Adipocyte (in vitro differentiated cells): ENCODE measurements around the gene PGAP3.

ENCODE experiments used
- DNase-seq: peaks from one replicate; pipeline ENCODE4 v3.0.0-alpha.2; 2015; ENCODE audit warnings: low read depth
- H3K27me3 ChIP-seq: replicated peaks from 2 replicates; pipeline ENCODE4 v1.7.0; 2013; ENCODE audit warnings: mild to moderate bottlenecking, low read length, moderate library complexity; ENCODE audit not compliant: control insufficient read depth, insufficient read depth
- H3K36me3 ChIP-seq: 2 replicates; pipeline ENCODE4 v1.7.0; 2013; ENCODE audit warnings: low read length, mild to moderate bottlenecking, moderate library complexity; ENCODE audit not compliant: control insufficient read depth, insufficient read depth, severe bottlenecking
- H3K4me1 ChIP-seq: 2 replicates; pipeline ENCODE4 v1.7.0; 2013; ENCODE audit warnings: mild to moderate bottlenecking, low read length, moderate library complexity; ENCODE audit not compliant: control insufficient read depth, insufficient read depth
- H3K4me3 ChIP-seq: 2 replicates; pipeline ENCODE4 v1.7.0; 2013; ENCODE audit warnings: mild to moderate bottlenecking, low read length, moderate library complexity
- H3K9ac ChIP-seq: 2 replicates; pipeline ENCODE4 v1.7.0; 2013; ENCODE audit warnings: mild to moderate bottlenecking, low read length, moderate library complexity
- H3K9me3 ChIP-seq: 2 replicates; pipeline ENCODE4 v1.7.0; 2013; ENCODE audit warnings: mild to moderate bottlenecking, low read length, moderate library complexity; ENCODE audit not compliant: control insufficient read depth

The PGAP3 gene

DNA sequence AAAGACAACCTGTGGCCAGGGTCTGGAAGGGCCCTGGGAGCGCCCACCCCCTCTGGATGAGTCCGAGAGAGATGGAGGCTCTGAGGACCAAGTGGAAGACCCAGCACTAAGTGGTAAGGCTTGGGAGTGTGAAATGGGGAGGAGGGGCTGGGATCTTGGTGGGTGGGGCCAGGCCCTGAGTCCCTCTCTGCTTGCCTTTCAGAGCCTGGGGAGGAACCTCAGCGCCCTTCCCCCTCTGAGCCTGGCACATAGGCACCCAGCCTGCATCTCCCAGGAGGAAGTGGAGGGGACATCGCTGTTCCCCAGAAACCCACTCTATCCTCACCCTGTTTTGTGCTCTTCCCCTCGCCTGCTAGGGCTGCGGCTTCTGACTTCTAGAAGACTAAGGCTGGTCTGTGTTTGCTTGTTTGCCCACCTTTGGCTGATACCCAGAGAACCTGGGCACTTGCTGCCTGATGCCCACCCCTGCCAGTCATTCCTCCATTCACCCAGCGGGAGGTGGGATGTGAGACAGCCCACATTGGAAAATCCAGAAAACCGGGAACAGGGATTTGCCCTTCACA lies 52.2 kb downstream of the PGAP3 start:
- DNase-seq, result no peak
- no peak overlapping the region for H3K4me3 ChIP-seq
- H3K9ac ChIP-seq, result peak overlapping the region; percentile 96
- H3K36me3 ChIP-seq, result no peaks in the 10 kb centered on the region
- peaks cover 55% of the 10 kb centered on the region for H3K4me1 ChIP-seq
- H3K27me3 ChIP-seq, result peaks cover 11% of the 10 kb centered on the region
- no peaks in the 10 kb centered on the region for H3K9me3 ChIP-seq

DNA sequence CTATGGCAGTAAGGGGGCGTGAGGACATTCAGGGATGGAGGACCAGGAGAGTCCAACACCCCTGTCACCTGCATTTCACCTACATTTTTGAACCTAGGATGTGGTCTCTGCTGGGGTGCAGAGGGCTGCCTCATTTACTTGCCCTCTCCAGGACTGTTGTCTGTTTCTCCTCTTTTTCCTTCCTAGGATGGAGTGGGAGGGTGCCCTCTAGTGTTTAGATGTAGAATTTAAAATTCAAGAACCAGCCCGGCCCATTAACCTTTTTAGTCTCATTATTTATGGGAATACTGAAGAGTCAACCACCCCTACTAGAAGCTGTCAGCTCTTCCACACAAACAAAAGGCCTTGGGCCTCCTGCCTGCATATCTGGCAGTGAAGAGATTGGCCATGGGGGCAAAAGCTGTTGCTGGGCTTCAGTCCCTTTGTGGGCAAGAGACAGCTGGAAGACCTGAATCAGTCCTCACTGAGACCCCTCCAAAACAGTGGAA lies 53.4 kb downstream of the PGAP3 start:
- Histone ChIP-seq H3K4me1 (peaks cover 58% of the 10 kb centered on the region), H3K9me3 (no peaks in the 10 kb centered on the region), H3K4me3 (no peak overlapping the region), H3K9ac (peak overlapping the region; percentile 8), H3K27me3 (peaks cover 11% of the 10 kb centered on the region), H3K36me3 (no peaks in the 10 kb centered on the region)
- peak; percentile 83 for DNase-seq

DNA sequence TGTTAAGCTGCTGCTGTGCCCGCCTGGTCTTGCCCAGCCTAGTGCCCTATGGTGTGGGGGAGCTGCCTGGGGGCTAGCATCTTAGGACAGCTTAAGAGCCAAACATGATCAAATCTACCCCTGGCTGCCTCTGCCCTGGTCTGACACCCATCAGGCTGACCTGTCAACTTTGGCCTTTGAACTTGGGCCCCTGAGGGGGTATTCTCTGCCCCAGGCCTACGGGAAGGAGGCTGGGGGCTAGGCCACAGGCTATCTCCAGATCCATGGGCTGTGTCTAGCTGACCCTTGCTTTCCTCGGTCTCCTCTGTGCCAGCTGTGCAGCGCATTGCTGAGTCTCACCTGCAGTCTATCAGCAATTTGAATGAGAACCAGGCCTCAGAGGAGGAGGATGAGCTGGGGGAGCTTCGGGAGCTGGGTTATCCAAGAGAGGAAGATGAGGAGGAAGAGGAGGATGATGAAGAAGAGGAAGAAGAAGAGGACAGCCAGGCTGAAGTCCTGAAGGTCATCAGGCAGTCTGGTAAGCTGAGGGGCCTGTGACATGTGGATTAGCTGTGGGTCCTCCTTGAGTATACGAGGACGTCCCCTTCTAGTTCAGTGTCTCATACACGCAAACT lies 54.2 kb downstream of the PGAP3 start:
- H3K36me3 ChIP-seq, result no peaks in the 10 kb centered on the region
- H3K27me3 ChIP-seq, result peaks cover 12% of the 10 kb centered on the region
- H3K4me1 ChIP-seq, result peaks cover 55% of the 10 kb centered on the region
- H3K9me3 ChIP-seq, result no peaks in the 10 kb centered on the region
- no peak overlapping the region for H3K4me3 ChIP-seq
- no peak for DNase-seq
- H3K9ac ChIP-seq, result peak overlapping the region; percentile 8

DNA sequence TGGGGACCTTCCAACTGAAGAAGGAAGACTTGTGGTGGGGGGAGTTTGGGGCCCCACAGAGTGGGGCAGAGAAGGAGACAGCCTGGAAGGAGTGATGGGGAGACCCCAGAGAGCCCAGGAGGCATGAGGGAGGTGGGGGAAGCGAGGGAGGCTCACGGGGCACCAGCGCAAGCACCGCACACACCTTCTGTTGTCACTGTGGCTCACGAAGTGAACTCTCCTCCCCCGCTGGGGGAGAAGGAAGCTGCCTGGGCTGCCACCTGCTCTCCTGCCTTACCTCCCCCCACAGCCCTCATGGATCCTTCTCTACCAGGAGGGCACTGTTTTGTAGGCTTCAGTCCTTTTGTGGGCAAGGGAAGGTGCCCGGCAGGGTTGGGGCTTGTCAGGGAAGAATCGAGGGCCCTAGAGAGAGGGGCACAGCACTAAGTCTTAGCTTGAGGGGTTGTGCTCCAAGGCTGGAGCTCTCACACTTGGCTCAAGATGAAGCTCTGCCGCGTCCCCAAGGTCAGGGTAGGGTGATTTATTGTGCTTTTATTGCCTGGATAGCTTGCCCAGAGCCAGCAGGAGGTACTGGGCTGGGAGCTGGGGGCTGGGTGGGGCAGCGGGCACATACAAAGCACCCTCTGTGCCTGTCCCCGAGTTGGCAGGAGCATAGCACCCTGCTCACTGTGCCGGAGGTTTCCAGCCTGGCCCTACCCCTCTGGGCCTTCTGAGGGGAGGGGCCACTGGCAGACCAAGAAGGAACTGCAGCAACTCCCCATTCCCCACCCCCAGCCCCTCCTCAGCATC lies 55.5 kb downstream of the PGAP3 start:
- no peak for DNase-seq
- Histone ChIP-seq H3K4me3 (no peak overlapping the region), H3K27me3 (peaks cover 19% of the 10 kb centered on the region), H3K36me3 (no peaks in the 10 kb centered on the region), H3K9me3 (no peaks in the 10 kb centered on the region), H3K9ac (no peak overlapping the region), H3K4me1 (peaks cover 50% of the 10 kb centered on the region)

DNA sequence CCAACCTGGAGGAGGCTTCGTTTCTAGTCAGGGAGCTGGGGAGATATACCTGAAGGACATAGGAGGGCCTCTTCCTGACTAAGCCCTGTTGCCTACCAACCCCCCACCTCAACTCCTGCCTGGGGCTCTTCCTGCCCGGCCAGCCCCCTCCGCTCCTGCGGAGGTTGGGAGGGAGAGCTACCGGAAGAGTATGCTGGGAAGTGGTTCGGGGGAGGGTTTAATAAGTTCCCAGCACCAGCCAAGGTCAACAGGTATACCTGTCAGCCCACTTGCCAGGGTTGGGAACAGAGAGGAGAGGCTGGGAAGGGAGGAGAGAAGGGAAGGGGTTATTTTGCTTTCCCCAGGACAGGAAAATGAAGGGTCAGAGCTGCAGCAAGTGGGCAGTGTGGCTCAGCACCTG lies 56.5 kb downstream of the PGAP3 start:
- no peak overlapping the region for H3K9ac ChIP-seq
- H3K4me1 ChIP-seq, result peaks cover 52% of the 10 kb centered on the region
- H3K36me3 ChIP-seq, result no peaks in the 10 kb centered on the region
- H3K27me3 ChIP-seq, result peaks cover 24% of the 10 kb centered on the region
- no peaks in the 10 kb centered on the region for H3K9me3 ChIP-seq
- no peak overlapping the region for H3K4me3 ChIP-seq
- no peak for DNase-seq

DNA sequence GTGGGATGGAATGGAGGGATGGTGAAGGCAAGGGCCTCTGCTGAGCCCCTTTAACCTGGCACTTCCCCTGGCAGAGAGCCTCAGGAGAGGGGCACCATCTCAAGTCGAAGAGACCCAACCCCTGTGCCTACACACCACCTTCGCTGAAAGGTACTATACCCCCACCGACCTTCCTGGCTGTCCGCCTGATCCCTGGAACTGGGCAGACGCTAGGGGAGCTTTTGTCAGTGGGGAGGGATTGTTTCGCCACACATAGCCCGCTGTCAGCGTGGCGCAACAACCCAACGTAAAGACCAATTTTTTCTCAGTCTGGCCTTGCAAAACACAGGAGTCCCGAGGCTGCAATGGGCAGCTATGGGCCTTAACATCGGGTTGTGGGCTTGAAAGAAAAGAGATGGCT lies 58.0 kb downstream of the PGAP3 start:
- Histone ChIP-seq H3K36me3 (no peaks in the 10 kb centered on the region), H3K4me3 (no peak overlapping the region), H3K27me3 (peaks cover 37% of the 10 kb centered on the region), H3K9me3 (no peaks in the 10 kb centered on the region), H3K4me1 (peaks cover 57% of the 10 kb centered on the region), H3K9ac (no peak overlapping the region)
- no peak for DNase-seq

DNA sequence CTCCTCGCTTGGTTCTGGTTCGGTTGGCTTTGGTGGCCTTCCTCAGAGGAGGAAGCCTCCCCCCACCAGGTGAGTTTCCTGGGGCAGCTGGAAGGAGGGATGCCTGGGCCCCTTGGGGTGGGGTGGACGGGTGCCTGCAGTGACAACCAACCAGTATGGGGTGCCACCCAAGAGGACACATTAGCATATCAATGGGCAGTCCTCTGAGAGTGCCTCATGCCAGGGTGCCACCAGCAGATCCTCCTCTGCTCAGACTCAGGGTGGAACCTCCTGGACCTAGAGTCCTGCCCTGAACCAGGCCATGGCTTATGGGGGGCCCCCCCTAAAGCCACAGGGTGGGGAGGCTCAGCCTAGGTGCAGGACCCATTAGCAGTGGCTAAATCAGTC lies 58.4 kb downstream of the PGAP3 start:
- Histone ChIP-seq H3K4me3 (no peak overlapping the region), H3K9ac (no peak overlapping the region), H3K9me3 (no peaks in the 10 kb centered on the region), H3K36me3 (no peaks in the 10 kb centered on the region), H3K4me1 (peaks cover 57% of the 10 kb centered on the region), H3K27me3 (peaks cover 41% of the 10 kb centered on the region)
- DNase-seq, result no peak

DNA sequence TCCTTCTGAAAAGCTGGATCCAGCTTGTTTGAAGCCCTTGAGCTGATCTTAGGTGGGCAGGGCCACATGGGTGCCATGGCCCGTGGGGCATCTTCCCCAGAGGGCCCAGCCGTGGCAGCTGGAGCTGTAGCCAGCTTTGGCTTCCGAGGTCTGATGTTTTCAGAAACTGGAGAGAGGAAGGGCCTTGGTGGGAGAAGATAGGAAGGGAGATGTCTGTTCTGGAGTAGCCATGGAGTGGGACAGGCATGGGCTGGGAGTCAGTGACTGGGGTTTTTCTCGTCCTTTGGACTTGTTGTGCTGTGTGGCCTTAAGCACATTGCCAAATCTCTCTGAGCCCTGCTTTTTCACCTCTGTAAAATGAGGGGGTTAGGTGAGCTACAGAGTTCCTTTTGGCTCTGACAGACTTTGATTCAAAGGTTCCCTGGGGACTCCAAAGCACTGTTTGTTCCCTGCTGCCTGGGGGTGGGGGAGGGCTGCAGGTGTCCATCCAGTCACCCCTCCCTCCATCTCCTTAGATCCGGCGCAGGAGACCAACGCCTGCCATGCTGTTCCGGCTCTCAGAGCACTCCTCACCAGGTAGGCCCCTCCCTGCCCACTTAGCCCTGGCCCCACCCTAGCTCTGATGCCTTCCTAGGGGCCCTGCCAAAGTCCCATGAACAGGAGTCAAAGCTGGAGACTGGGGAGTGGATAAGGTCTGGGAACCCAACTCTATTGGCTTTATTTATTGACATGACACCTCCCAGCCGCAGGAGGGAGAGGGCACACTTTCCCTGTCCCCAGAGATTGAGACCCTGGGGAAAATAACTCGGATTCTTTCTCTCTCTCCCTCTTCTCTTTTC lies 59.0 kb downstream of the PGAP3 start:
- Histone ChIP-seq H3K4me1 (peaks cover 53% of the 10 kb centered on the region), H3K9ac (no peak overlapping the region), H3K36me3 (no peaks in the 10 kb centered on the region), H3K9me3 (no peaks in the 10 kb centered on the region), H3K27me3 (peaks cover 41% of the 10 kb centered on the region), H3K4me3 (no peak overlapping the region)
- DNase-seq, result no peak

DNA sequence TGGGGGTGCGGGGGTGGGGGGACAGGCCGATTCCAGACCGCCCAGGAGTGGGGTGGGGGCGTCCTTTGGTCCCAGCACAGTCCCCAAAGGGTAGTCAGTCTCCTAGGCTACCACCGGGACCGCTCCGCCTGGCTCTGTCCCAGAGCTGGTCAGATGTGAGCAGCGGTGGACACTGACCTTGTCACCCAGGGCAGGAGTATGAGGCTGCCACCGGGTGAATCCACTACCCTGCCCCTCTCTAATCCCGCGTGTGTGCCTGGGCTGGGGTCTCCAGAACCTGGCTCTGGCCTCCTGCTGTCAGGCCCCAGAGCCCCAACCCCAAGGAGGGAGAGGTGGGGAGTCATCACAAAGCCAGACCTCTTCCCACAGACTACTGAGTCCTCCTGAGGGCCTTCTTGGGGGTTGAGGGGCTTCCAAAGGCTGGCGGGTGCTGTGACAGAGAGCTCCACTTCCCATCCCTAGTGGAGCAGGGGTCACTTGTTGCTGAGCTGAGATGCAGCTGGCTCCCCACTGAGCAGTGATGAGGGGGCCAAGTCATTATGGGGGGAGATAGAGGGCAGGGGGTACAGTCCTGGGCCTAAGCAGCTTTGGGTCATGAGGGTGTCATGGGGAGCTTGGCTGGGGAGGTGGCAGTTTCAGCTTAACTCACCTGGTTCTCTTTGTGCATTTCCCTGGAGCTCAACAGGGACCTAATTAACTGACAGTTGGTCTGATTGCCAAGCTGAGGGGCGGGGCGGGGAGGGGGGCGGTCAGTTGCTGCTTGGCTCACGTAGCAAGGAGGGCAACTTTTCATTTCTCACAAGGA lies 59.9 kb downstream of the PGAP3 start:
- Histone ChIP-seq H3K4me3 (peak overlapping the region; percentile 27), H3K9ac (peak overlapping the region; percentile 9), H3K4me1 (peaks cover 47% of the 10 kb centered on the region), H3K36me3 (no peaks in the 10 kb centered on the region), H3K27me3 (peaks cover 41% of the 10 kb centered on the region), H3K9me3 (no peaks in the 10 kb centered on the region)
- DNase-seq, result no peak

DNA sequence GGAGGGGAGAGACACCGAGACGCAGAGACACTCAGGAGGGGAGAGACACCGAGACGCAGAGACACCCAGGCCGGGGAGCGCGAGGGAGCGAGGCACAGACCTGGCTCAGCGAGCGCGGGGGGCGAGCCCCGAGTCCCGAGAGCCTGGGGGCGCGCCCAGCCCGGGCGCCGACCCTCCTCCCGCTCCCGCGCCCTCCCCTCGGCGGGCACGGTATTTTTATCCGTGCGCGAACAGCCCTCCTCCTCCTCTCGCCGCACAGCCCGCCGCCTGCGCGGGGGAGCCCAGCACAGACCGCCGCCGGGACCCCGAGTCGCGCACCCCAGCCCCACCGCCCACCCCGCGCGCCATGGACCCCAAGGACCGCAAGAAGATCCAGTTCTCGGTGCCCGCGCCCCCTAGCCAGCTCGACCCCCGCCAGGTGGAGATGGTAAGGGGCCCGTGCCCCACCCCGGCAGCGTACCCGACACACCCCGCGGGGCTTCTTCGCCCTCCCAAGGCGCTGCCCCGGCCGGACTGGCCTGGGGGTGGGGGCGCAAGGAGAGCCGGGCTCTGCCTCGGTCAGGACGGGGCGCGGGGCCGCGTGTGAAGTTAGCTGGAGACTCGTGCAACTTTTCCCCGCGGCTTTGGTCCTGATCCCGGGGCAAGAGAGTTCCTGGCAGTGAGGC lies 60.7 kb downstream of the PGAP3 start:
- Histone ChIP-seq H3K4me3 (peak overlapping the region; percentile 55), H3K4me1 (peaks cover 44% of the 10 kb centered on the region), H3K27me3 (peaks cover 41% of the 10 kb centered on the region), H3K36me3 (no peaks in the 10 kb centered on the region), H3K9ac (peak overlapping the region; percentile 39), H3K9me3 (no peaks in the 10 kb centered on the region)
- DNase-seq, result peak; percentile 19
